Right atrium auricular region (tissue), 2 donors: ENCODE measurements around the gene THAP7. TPM values are rescaled to one million over a fixed set of nuclear protein-coding genes. Genes with fewer than 3 reads are reported as not detected.

Experiments
- DNase-seq: peaks from one replicate; pipeline ENCODE4 v3.0.0-alpha.2; 2019; ENCODE audit warnings: low spot score
- H3K27ac ChIP-seq, 2 donors: fragments of 200-600 bp; sonication (generic); 1 replicate in 1 of 2; 2 replicates in 1 of 2; pipeline ENCODE4 v1.5.1; 2016 to 2019
- H3K27me3 ChIP-seq, 2 donors: fragments of 200-600 bp; sonication (generic); one replicate each; pipeline versions ENCODE4 v1.5.1 to v1.6.0; 2017 to 2019
- H3K36me3 ChIP-seq: fragments of 200-600 bp; sonication (generic); one replicate; pipeline ENCODE4 v1.5.1; 2016
- H3K4me1 ChIP-seq, 2 donors: fragments of 200-600 bp; sonication (generic); one replicate each; pipeline versions ENCODE4 v1.5.1 to v1.6.0; 2017 to 2019
- H3K4me3 ChIP-seq, 2 donors: fragments of 200-600 bp; sonication (generic); 1 replicate in 1 of 2; 2 replicates in 1 of 2; pipeline ENCODE4 v1.5.1; 2017 to 2019; ENCODE audit warnings: mild to moderate bottlenecking in 1 of 2, moderate library complexity in 1 of 2
- H3K9me3 ChIP-seq, 2 donors: fragments of 200-600 bp; sonication (generic); one replicate each; pipeline ENCODE4 v1.5.1; 2019
- total RNA-seq, 2 donors: library from RNA; depleted of rRNA; stranded (reverse); fragments of >200 nt; gene quantifications; one replicate each; pipeline ENCODE4 v1.1.0, GENCODE V29; 2016
- TF ChIP-seq, protein P1 (sequence below), 2 donors: fragments of 200-600 bp; sonication (generic); IDR thresholded peaks; one replicate each; pipeline ENCODE4 v1.5.1; 2019; ENCODE audit warnings: antibody characterized with exemption in 2 of 2

The THAP7 gene
- total RNA-seq, 2 donors from 2014 or later, result 39.8 to 51.1 TPM

DNA sequence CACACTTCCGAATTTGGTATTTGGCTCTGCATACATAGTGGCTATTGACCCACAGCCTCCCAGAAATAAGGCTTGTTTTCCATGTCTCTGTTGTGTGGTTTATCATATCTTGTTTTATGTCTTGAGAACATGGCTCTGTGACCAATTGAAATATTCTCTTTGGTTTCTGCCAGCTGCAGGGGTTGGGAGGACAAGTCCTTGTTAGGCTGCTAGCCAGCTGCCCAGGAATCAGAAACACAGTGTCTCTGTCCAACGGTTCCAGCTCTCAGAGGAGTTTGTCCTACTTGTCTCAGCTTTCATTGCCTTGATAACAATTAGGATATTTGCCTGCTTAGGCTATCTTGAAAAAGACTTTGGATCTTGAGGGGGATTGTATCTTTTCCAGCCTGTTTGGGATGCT is 36.5 kb upstream of the THAP7 start:
- H3K27ac ChIP-seq, result peak overlapping the region in 1 of 2 donors; percentile 62
- H3K36me3 ChIP-seq, result no peaks in the 10 kb centered on the region
- H3K27me3 ChIP-seq, result no peaks in the 10 kb centered on the region
- TF ChIP-seq, protein P1, sequence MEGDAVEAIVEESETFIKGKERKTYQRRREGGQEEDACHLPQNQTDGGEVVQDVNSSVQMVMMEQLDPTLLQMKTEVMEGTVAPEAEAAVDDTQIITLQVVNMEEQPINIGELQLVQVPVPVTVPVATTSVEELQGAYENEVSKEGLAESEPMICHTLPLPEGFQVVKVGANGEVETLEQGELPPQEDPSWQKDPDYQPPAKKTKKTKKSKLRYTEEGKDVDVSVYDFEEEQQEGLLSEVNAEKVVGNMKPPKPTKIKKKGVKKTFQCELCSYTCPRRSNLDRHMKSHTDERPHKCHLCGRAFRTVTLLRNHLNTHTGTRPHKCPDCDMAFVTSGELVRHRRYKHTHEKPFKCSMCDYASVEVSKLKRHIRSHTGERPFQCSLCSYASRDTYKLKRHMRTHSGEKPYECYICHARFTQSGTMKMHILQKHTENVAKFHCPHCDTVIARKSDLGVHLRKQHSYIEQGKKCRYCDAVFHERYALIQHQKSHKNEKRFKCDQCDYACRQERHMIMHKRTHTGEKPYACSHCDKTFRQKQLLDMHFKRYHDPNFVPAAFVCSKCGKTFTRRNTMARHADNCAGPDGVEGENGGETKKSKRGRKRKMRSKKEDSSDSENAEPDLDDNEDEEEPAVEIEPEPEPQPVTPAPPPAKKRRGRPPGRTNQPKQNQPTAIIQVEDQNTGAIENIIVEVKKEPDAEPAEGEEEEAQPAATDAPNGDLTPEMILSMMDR (IDR thresholded peaks at IDR 0.05), result no peak
- H3K4me1 ChIP-seq, result peaks cover 0 to 9% of the 10 kb centered on the region in 2 donors
- no peak overlapping the region for H3K4me3 ChIP-seq
- no peak for DNase-seq
- H3K9me3 ChIP-seq, result no peaks in the 10 kb centered on the region

DNA sequence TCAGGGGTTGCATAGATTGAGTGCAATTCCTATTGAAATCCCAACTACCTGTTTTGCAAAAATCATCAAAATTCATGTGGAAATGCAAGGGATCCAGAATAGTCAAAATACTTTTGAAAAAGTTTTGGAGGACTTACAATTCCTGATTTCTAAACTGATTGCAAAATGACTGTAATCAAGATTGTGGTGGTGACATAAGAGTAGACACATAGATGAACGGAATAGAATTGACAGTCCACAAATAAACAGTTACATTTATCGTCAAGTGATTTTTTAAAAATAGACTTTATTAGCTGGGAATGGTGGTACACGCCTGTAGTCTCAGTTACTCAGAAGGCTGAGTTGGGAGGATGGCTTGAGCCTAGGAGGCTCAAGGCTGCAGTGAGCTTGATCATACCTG is 33.1 kb upstream of the THAP7 start:
- peaks cover 2 to 5% of the 10 kb centered on the region in 2 donors for H3K27me3 ChIP-seq
- H3K27ac ChIP-seq, result no peak overlapping the region
- peaks cover 0 to 22% of the 10 kb centered on the region in 2 donors for H3K4me1 ChIP-seq
- no peak overlapping the region for H3K4me3 ChIP-seq
- H3K9me3 ChIP-seq, result no peaks in the 10 kb centered on the region
- no peaks in the 10 kb centered on the region for H3K36me3 ChIP-seq
- TF ChIP-seq, protein P1 (IDR thresholded peaks at IDR 0.05), result no peak
- no peak for DNase-seq

DNA sequence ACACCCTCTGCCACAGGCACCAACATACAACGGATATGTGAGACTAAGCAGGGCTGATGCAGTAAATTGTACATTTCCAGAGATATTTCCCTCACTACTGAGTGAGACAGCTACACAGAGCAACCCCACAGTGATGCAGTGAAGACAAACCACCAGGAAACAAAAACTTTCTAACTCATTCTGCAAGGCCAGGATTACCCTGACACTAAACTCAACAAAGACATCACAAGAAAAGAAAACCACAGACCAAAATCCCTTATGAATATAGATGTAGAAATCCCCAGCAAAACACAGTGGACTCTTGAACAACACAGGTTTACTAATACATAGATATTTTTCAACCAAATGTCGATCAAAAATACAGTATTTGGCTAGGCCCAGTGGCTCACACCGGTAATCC is 32.0 kb upstream of the THAP7 start:
- H3K4me3 ChIP-seq, result no peak overlapping the region
- TF ChIP-seq, protein P1 (IDR thresholded peaks at IDR 0.05), result no peak
- peaks cover 0 to 22% of the 10 kb centered on the region in 2 donors for H3K4me1 ChIP-seq
- DNase-seq, result no peak
- no peaks in the 10 kb centered on the region for H3K36me3 ChIP-seq
- peaks cover 2 to 5% of the 10 kb centered on the region in 2 donors for H3K27me3 ChIP-seq
- H3K27ac ChIP-seq, result no peak overlapping the region
- no peaks in the 10 kb centered on the region for H3K9me3 ChIP-seq

DNA sequence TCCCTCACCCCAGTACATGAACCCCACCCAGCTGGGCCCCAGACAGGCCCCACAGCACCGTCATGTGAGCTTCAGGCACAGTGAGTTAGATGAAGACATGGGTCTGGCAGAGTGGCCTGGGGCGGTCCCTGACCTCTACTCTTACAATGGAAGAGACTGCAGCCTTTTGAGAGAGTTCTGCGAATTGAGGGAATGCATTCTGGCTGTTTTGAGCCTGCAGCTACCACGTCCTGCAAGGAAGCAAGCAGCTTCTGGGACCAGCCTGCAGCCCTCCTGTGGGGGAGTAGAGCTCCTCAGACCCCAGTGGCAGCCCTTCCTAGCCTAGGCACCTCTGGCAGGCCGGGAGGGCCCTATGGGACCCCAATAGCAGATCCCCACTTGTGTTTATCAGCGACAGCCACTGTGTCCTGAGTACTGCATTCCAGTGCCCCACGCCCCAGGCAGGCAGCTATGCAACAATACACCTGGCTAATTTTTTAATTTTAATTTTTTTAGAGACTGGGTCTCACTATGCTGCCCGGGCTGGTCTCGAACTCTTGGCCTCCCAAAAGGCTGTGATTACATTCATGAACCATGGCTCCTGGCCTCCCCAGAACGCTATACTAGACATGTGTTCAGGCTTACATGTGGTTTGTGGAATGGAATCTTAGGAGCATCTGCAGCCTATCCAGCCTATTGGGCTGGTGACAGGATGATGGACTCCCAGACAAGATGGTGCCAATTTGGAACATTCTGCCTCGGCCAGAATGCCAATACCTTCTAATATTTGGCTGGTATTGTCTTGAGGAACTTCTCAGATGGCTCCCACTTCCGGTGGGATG is 31.2 kb upstream of the THAP7 start:
- H3K27me3 ChIP-seq, result peaks cover 2 to 5% of the 10 kb centered on the region in 2 donors

DNA sequence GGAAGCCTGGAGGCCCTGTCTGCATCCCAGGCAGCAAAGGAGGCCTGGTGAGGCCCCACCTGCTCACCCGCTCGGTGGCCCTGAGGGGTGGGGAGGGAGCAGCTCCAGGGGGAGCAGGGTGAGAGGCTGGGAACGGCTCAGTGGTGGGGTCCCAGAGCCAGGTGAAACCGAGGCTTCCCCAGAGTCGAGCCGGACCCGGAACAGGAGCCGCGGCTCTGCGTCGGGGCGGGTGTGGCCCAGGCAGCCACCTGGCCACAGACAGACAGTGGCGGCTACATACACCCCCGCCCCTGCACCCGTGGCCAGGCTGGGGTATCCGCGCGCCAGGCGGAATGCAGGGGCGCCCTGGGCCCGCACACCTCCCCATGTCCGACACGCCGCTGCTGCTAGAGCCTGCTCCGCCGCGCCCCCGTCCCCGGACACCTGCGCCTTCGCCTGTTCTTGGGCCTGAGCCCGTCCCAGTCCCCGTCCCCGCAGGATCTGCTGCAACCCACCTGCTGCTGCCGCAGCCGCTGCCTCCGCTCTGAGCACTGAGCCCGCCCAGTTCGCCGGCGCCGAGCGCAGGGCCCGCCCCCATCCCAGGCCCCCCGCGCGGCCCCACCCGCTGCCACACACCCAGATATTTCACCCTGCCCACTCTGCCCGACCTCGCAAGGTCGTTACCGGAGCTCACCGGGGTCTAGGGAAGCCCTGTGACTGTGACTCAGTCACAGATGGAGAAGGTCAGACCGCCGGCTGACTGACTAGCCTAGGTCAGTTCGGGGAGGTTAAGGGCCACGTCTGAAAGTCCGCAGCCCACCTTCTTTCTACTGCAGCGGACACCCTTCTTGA is 30.3 kb upstream of the THAP7 start, which contains the start of gene SLC7A4:
Gene SLC7A4 (minus strand): TSS at position 525 of the 831 bp plus-strand sequence. CDS start 749 bp downstream, outside the sequence.
- no peak for DNase-seq
- Histone ChIP-seq H3K4me1 (peaks cover 0 to 16% of the 10 kb centered on the region in 2 donors), H3K27me3 (peaks cover 2 to 5% of the 10 kb centered on the region in 2 donors), H3K27ac (no peak within 1 kb of the TSS), H3K36me3 (no peaks in the 10 kb centered on the region), H3K4me3 (peak within 1 kb of the TSS; percentile 24 to 50), H3K9me3 (no peaks in the 10 kb centered on the region)
- TF ChIP-seq, protein P1 (IDR thresholded peaks at IDR 0.05), result no peak

More for the DNA sequence above, 31.2 kb upstream of the THAP7 start:
- no peaks in the 10 kb centered on the region for H3K9me3 ChIP-seq
- DNase-seq, result no peak
- TF ChIP-seq, protein P1 (IDR thresholded peaks at IDR 0.05), result no peak
- no peaks in the 10 kb centered on the region for H3K36me3 ChIP-seq
- peaks cover 0 to 16% of the 10 kb centered on the region in 2 donors for H3K4me1 ChIP-seq
- H3K27ac ChIP-seq, result no peak overlapping the region
- H3K4me3 ChIP-seq, result peak overlapping the region in 1 of 2 donors; percentile 50
